Measurements from ENCODE around the gene DYRK1A.

DYRK1A gene

DNA sequence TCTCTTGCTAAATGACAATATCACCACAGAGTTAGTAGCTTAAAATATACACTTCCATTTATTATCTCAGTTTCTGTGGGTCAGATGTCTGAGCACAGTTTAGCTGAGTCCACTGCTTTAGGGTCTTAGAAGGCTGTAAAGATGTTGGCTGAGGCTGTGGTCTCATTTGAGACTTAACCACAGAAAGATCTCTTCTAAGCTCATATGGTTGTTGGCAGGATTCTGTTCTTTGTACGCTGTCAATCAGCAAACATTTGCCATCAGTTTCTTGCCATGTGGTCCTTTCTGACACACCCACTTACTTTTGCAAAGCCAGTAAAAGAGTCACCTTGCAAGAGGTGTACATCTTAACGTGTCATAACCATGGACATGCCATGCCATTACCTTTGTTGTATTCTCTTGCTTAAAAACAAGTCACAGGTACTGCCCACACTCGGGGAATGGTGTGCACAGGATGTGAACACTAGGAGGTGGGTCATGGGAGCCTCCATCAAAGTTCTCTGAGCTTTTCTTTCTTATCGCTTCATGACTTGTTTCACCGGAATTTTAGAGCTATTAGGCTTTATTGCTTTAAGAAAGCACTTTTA is 18.7 kb downstream of the DYRK1A start:
- no peak for DNase-seq

DNA sequence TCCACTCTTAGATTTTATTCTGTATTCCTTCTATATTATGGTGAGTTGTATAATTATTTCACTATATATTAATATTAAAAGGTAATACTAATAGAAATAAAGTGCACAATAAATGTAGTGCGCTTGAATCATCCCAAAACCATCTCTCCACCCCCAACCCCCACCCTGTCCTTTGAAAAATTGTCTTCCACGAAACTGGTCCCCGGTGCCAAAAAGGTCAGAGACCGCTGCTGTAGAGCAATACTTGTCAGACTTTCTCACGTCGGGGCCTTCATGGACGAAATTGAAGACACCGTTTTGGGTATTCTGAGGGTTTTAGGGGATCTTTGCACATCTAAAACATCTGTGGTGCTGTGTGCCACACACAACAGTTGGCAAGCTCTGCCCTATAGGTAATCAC is 19.6 kb downstream of the DYRK1A start:
- DNase-seq, result no peak

GRCh38 chr21:37389456-37389855 is 22.9 kb downstream of the DYRK1A start:
- DNase-seq, result no peak

DNA sequence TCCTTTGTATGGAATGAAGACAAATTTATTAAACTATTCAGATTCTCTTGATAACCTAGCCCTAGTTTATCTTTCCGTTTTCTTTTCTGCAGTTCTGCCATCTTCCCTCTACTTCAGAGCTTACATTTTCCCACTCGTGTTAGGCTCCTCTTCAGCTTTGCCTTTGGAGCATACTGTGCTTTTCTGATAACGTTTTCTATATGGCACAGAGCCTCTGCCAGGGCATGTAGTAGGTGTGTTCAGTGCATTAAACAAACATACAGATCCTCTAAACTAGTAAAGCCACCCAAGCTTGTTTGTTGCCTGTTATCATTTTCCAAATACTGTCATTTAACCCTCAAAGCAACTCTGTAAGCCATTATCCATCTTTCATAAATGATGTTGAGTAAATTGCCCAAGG is 25.1 kb downstream of the DYRK1A start:
- DNase-seq, result no peak

- DNase-seq, result no peak
These were observed 25.9 kb downstream of the DYRK1A start for GRCh38 chr21:37392441-37392840.

DNA sequence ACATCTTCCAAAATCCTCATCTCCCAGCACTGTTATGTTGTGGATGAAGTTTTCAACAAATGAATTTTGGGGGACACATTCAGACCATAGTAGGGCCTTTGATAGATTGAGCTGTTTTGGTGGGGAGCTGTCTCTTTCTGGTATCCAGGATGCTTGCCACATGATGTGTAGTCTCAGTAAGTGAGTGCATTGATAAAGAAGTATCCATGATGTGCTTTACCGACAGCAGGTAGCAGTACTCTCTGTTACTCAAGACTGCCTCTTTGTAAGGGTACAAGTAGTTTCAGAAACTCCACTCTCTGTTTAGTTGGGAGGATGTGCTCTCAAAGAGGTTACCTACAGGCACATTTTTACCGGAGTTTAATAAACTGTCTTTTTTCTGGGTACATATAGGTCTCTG is 26.5 kb downstream of the DYRK1A start:
- DNase-seq, result no peak

DNA sequence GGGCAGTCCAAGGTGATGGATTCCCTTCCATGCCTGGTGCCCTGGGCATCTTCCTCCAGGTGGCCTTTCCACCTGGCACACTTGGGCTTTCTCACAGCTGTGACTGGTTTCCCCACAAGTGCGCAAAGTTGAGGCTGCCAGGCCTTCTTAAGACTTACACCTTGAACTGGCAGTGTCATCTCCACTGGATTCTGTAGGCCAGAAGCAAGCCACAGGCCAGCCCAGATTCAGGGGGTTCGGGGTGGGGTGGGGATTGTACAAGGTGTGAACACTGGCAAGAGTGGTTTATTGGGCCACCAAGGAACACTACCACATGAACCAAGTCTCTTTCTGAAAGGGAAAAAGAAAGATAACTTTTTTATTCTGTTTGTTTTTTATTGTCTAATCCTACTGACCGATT is 27.2 kb downstream of the DYRK1A start:
- no peak for DNase-seq

- no peak for DNase-seq
These were observed 29.4 kb downstream of the DYRK1A start for GRCh38 chr21:37395961-37396360.

- no peak for DNase-seq
These were observed 30.3 kb downstream of the DYRK1A start for GRCh38 chr21:37396855-37397254.

DNA sequence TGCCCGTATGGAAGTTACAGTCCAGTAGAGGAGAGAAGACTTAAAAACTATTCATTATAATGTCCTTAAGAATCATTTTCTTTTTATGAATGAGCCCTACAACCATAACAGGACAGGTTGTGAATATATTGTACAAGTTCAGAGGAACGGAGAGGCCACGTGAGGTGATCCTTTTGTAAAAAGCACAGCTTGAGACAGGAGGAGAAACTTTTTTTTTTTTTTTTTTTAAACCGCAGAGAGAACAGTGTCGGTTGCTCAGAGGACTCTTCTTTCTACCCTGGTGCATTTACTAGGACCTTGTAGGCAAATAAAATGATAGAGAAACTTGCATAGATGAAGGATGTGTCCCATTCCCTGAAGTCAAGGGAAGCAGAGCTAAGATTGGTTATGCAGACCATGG is 32.1 kb downstream of the DYRK1A start:
- DNase-seq, result no peak

DNA sequence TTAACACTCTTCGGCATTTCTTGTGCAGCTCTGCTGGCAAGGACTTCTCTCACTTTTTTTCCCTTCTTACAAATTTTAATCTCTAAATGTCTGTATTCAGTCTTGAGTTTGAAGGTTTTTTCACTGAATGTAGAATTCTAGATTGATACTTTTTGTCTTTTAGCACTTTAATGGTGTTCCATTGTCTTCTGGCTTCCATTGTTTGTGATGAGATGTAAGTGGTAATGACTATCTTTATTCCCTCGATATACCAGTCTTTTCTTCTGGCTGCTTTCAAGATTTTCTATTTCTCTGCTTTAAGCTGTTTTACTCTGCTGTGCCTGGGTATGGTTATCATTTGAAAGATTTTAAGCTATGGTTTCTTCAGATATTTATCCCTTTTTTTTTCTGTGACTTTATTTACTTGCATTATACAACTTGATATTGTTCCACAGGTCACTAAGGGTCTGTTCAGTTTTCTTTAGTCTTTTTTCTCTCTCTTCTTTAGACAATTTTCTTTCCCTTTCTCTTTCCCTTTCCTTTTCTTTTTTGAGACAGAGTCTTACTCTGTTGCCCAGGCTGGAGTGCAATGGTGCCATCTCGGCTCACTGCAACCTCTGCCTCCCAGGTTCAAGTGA is 35.8 kb downstream of the DYRK1A start:
- no peak for DNase-seq

GRCh38 chr21:37405629-37406028 is 39.1 kb downstream of the DYRK1A start:
- DNase-seq, result no peak

- no peak for DNase-seq
These were observed 41.3 kb downstream of the DYRK1A start for GRCh38 chr21:37407719-37408420.

- DNase-seq, result no peak
These were observed 42.1 kb downstream of the DYRK1A start for GRCh38 chr21:37408464-37409193.

DNA sequence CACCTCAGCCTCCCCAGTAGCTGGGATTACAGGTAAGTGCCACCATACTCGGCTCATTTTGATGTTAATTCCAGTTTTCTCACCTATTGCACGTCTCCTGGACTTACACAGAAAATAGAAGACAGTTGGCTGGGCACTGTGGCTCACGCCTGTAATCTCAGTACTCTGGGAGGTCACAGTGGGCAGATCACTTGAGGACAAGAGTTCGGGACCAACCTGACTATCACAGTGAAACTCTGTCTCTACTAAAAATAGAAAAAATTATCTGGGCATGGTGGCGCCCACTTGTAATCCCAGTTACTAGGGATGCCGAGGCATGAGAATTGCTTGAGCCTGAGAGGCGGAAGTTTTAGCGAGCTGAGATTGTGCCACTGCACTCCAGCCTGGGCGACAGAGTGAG is 44.1 kb downstream of the DYRK1A start:
- no peak for DNase-seq

- DNase-seq, result no peak
These were observed 46.2 kb downstream of the DYRK1A start for GRCh38 chr21:37412603-37413360.

GRCh38 chr21:37413553-37414291 is 47.1 kb downstream of the DYRK1A start:
- DNase-seq, result no peak

- no peak for DNase-seq
These were observed 48.0 kb downstream of the DYRK1A start for GRCh38 chr21:37414292-37415253.

DNA sequence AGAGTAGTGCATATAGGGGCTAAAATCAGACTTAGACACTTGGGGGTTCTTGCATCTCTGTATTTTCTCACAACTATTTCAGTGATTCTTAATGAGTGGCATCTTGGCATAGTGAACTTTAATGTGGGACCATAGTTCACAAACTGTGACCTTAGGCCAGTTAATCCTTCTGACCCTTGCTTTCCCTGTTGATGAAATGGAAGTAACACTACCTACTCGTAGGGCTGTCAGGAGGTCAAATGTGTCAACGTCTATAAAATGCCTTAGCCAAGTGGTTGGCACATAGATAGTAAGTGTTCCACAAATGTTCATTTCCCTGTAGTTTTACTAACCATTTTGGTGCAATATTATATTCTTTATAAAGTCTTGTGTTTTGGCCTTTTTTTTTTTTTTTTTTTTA is 49.4 kb downstream of the DYRK1A start:
- DNase-seq, result no peak

DNA sequence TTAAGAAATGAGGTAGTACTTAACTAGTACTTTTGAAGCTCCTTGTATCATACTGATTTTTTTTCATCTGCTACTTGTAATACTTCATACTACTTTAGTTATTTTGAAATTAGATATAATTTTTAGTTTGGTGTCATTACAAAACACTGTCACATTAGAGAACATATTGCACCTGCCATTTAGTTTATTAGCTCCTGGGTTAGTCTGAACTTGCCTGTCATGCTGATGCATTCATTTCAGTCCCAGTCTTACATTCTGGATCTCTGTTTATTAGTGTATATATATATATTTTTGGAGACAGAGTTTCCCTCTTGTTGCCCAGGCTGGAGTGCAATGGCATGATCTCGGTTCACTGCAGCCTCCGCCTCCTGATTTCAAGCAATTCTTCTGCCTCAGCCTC is 50.3 kb downstream of the DYRK1A start:
- DNase-seq, result no peak

DNA sequence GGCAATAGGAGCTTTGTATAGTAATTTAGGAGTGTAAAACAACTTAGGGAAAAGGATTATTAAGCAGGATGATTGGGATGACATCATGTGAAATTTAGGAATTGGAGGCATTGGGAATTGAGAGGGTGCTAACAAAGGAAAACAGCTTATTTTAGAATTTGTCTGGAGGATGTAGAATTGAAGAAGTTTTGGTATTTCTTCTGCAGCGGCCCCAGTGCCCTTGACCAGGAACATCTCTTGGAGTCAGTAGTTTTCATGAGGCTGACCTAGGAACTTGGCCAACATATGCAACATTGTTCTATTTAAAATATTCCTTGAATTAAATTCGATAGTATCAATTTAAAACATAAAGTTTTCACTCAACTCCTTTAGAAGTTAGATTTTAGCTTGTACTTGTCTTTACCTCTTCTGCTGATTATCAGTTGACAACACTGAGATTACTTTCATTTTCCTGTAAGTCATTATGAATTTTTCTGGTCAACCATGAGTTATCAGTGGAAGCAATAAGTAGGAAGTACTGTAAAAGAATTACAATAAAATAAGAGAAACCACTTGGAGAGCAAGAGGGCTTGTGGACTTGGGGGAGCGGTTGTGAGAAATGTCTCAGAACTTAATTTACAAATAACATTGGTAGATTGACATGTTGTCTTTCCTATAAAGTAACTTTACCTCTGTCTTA is 52.8 kb downstream of the DYRK1A start:
- DNase-seq, result no peak
